SIG-M5 (cell line): ENCODE data around the gene STK24.

ENCODE experiments used
- DNase-seq: peaks from one replicate; lab custom pipeline; 2025; lab: John Stamatoyannopoulos, UW

Gene STK24

GRCh38 chr13:98451676-98452470, 125.0 kb downstream of the STK24 start:
- no peak for DNase-seq

- DNase-seq = no peak
Observed at GRCh38 chr13:98450539-98451111, 126.3 kb downstream of the STK24 start.

GRCh38 chr13:98450026-98450425, 126.9 kb downstream of the STK24 start:
- DNase-seq = no peak

- DNase-seq = no peak
Observed at GRCh38 chr13:98449273-98449672, 127.6 kb downstream of the STK24 start.

GRCh38 chr13:98448642-98448928, 128.3 kb downstream of the STK24 start:
- no peak for DNase-seq

- DNase-seq = no peak
Observed at GRCh38 chr13:98447881-98448641, 128.8 kb downstream of the STK24 start.

- DNase-seq = no peak
Observed at GRCh38 chr13:98447130-98447529, 129.8 kb downstream of the STK24 start.

- no peak for DNase-seq
Observed at GRCh38 chr13:98446234-98446621, 130.7 kb downstream of the STK24 start.

GRCh38 chr13:98445340-98446233, 131.3 kb downstream of the STK24 start:
- DNase-seq = no peak

GRCh38 chr13:98444381-98444780, 132.5 kb downstream of the STK24 start:
- no peak for DNase-seq

- DNase-seq = no peak
Observed at GRCh38 chr13:98443800-98444325, 133.0 kb downstream of the STK24 start.

- DNase-seq = no peak
Observed at GRCh38 chr13:98443329-98443728, 133.6 kb downstream of the STK24 start.

- no peak for DNase-seq
Observed at GRCh38 chr13:98442391-98443230, 134.3 kb downstream of the STK24 start.

- DNase-seq = no peak
Observed at GRCh38 chr13:98441056-98441676, 135.7 kb downstream of the STK24 start.

- no peak for DNase-seq
Observed at GRCh38 chr13:98440390-98441055, 136.4 kb downstream of the STK24 start.

GRCh38 chr13:98439896-98440295, 137.0 kb downstream of the STK24 start:
- no peak for DNase-seq

GRCh38 chr13:98439126-98439828, 137.6 kb downstream of the STK24 start:
- DNase-seq = no peak

GRCh38 chr13:98438246-98439125, 138.4 kb downstream of the STK24 start:
- DNase-seq = no peak
